Osteoblast (primary cell): ENCODE results near the gene NRGN. TPM values are rescaled to one million over a fixed set of nuclear protein-coding genes. Genes with fewer than 3 reads are reported as not detected.

Experiments used
- DNase-seq: peaks from one replicate; pipeline ENCODE4 v3.0.0; 2011; ENCODE audit warnings: low spot score, mixed read lengths; ENCODE audit not compliant: insufficient read length; ENCODE audit errors: missing footprints
- H2AFZ ChIP-seq: 2 replicates; pipeline ENCODE4 v1.6.0; 2011; ENCODE audit warnings: mild to moderate bottlenecking, low read length
- H3K27ac ChIP-seq: 2 replicates; pipeline ENCODE4 v1.5.1; 2011; ENCODE audit warnings: mild to moderate bottlenecking, low read depth, low read length, moderate library complexity
- H3K27me3 ChIP-seq: 2 replicates; pipeline ENCODE4 v1.6.0; 2012; ENCODE audit warnings: mild to moderate bottlenecking, control low read depth, inconsistent platforms, low read length, moderate library complexity; ENCODE audit not compliant: insufficient read depth
- H3K36me3 ChIP-seq: 2 replicates; pipeline ENCODE4 v1.5.1; 2011; ENCODE audit warnings: mild to moderate bottlenecking, low read length, control low read depth, moderate library complexity; ENCODE audit not compliant: insufficient read depth
- H3K4me1 ChIP-seq: 2 replicates; pipeline ENCODE4 v1.5.1; 2011; ENCODE audit warnings: mild to moderate bottlenecking, low read length, control low read depth, moderate library complexity; ENCODE audit not compliant: insufficient read depth
- H3K4me2 ChIP-seq: 2 replicates; pipeline ENCODE4 v1.6.0; 2011; ENCODE audit warnings: mild to moderate bottlenecking, low read length; ENCODE audit not compliant: insufficient read depth
- H3K4me3 ChIP-seq: fragments of 200-600 bp; sonication (generic); 3 replicates; pipeline ENCODE4 v1.5.1; 2012; ENCODE audit warnings: mild to moderate bottlenecking, low read length, inconsistent platforms; ENCODE audit not compliant: insufficient read depth
- H3K79me2 ChIP-seq: 2 replicates; pipeline ENCODE4 v1.6.0; 2012; ENCODE audit warnings: mild to moderate bottlenecking, low read length, control low read depth, inconsistent platforms; ENCODE audit not compliant: insufficient read depth
- H3K9me3 ChIP-seq: 2 replicates; pipeline ENCODE4 v1.5.1; 2011; ENCODE audit warnings: low read depth, low read length, control low read depth
- H4K20me1 ChIP-seq: 2 replicates; pipeline ENCODE4 v1.6.0; 2012; ENCODE audit warnings: mild to moderate bottlenecking, low read length, control low read depth; ENCODE audit not compliant: insufficient read depth
- total RNA-seq: library from RNA; depleted of rRNA; stranded (reverse); fragments of >200 nt; gene quantifications from 2 replicates; pipeline ENCODE4 v1.2.3, GENCODE V29; 2012
- TF ChIP-seq, protein P1 (sequence below): IDR thresholded peaks from 2 replicates; pipeline ENCODE4 v1.5.1; 2011; ENCODE audit warnings: mild to moderate bottlenecking, low read depth, low read length, moderate library complexity; ENCODE audit errors: extremely low read depth

NRGN gene
- total RNA-seq, 1 donor = under 0.01 TPM

DNA sequence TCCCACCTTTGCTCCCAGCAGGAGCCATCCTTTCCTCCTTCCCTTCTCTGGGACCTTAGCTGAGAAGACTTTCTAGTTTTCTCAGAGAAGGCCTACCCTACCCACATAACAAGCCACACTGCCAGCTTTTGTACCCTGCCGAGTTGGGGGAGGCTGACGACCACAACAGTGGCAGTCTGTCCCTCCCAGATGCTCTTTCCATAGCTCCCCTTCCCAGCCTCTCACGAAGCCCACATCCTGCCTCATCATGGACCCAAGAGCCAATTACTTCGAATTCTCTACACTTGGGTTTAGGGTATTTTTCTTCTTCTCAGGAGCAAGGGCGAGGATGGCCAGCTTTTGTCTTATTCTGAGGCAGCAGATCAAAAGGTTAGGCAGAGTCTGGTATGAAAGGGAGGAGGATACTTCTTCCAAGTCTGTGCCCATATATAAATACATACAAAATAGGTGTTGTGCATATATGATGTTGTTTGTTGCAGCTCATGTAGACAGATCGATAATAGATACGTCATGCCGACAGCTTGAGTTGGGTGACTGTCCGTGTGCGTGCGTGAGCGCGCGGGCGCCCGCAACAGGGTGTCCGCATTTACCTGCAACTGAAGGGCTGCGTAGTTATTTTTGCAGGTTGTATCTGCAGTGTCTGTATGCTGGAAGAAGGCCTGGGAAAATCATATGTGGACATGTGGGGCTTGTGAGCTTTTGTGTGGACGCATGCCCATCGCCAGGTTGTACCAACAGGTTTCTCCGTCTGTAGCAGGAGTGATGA lies 846 bp upstream of the NRGN start:
- TF ChIP-seq, protein P1, sequence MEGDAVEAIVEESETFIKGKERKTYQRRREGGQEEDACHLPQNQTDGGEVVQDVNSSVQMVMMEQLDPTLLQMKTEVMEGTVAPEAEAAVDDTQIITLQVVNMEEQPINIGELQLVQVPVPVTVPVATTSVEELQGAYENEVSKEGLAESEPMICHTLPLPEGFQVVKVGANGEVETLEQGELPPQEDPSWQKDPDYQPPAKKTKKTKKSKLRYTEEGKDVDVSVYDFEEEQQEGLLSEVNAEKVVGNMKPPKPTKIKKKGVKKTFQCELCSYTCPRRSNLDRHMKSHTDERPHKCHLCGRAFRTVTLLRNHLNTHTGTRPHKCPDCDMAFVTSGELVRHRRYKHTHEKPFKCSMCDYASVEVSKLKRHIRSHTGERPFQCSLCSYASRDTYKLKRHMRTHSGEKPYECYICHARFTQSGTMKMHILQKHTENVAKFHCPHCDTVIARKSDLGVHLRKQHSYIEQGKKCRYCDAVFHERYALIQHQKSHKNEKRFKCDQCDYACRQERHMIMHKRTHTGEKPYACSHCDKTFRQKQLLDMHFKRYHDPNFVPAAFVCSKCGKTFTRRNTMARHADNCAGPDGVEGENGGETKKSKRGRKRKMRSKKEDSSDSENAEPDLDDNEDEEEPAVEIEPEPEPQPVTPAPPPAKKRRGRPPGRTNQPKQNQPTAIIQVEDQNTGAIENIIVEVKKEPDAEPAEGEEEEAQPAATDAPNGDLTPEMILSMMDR = no peak
- Histone ChIP-seq H3K79me2 (no peaks in the 10 kb centered on the region), H3K4me3 (peak overlapping the region; percentile 67), H4K20me1 (no peaks in the 10 kb centered on the region), H3K27ac (no peak overlapping the region), H3K36me3 (no peaks in the 10 kb centered on the region), H3K9me3 (no peaks in the 10 kb centered on the region), H3K4me2 (peak overlapping the region; percentile 83), H2AFZ (no peak overlapping the region), H3K27me3 (peaks cover 77% of the 10 kb centered on the region), H3K4me1 (peaks cover 3% of the 10 kb centered on the region)
- DNase-seq = no peak

DNA sequence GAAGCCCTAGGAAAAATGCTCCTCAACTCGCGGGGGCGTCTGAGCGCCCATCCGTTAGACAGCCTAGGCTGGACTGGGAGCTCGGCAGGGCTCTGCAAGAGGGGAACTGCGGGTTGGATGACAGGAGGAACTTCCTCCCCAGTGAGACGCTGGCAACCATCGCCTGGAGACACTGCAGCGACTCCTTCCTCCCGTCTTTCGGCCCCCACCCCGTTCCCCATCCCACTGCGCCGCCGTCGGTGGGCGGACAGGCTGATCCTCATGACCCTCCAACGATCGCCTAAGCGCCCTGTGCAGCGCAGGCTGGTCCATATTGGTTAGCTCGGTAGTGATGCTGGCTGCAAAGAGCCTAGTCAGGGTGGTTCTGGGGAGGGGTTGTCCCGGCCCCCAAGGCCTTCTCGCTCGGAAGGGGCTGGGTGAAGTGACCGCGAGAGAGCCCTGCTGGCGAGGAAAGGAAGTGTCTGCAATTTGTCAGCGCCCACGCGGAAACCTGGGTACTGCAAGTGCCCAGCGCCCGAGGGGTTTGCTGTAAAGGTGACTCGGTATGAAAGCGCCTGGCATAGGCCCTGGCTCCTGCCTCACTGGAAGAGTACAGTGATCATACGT lies 638 bp downstream of the NRGN start:
- H3K9me3 ChIP-seq = no peaks in the 10 kb centered on the region
- no peaks in the 10 kb centered on the region for H4K20me1 ChIP-seq
- H3K27me3 ChIP-seq = peaks cover 84% of the 10 kb centered on the region
- H2AFZ ChIP-seq = peak overlapping the region; percentile 76
- no peaks in the 10 kb centered on the region for H3K79me2 ChIP-seq
- H3K27ac ChIP-seq = no peak overlapping the region
- TF ChIP-seq, protein P1 = peak; percentile 35
- H3K4me3 ChIP-seq = peak overlapping the region; percentile 67
- H3K4me2 ChIP-seq = peak overlapping the region; percentile 83
- peaks cover 3% of the 10 kb centered on the region for H3K4me1 ChIP-seq
- peak; percentile 85 for DNase-seq
- no peaks in the 10 kb centered on the region for H3K36me3 ChIP-seq

DNA sequence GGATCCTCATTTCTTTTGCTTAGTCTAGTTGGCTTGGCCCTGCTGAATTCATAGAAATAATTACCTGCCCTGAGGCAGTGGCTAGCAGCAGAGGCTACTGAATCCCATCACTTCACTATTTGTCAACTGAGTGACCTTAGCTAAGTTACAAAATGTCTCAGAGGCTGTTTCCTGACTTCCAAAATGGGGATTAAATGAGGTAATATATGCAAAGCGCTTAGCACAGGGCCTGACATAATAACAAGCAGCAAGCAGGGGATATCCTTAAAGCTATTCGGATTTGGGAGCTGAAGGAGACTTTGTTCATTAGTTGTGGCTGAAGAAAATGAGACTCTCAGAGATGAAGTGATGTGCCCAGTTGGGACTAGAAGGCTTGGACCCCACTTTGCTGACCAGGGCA lies 2.8 kb downstream of the NRGN start:
- no peak overlapping the region for H3K4me3 ChIP-seq
- no peaks in the 10 kb centered on the region for H3K79me2 ChIP-seq
- H3K27ac ChIP-seq = no peak overlapping the region
- no peak for DNase-seq
- no peaks in the 10 kb centered on the region for H3K9me3 ChIP-seq
- no peaks in the 10 kb centered on the region for H4K20me1 ChIP-seq
- no peak overlapping the region for H2AFZ ChIP-seq
- H3K4me2 ChIP-seq = no peak overlapping the region
- peaks cover 84% of the 10 kb centered on the region for H3K27me3 ChIP-seq
- TF ChIP-seq, protein P1 = no peak
- H3K36me3 ChIP-seq = no peaks in the 10 kb centered on the region
- H3K4me1 ChIP-seq = peaks cover 16% of the 10 kb centered on the region

DNA sequence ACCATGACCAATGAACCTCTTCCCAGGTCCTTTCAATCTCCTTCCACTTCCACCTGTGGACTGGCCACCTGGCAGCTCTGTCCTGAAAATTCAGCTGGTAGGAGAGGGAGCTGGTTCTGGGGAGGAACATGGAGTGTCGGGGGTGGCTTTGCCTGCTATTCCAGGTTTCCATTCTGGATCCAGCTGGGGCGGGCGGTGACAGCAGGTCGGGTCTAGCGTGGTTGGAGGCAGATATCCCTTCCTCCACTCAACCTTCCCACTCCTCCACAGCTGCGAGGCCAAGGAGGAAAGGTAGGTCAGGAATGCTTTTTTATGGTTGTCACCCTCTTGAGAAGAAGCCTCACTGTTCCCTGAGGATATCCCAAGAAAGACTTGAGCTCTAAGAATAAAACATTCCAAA lies 3.3 kb downstream of the NRGN start:
- H3K4me3 ChIP-seq = no peak overlapping the region
- H3K9me3 ChIP-seq = no peaks in the 10 kb centered on the region
- no peak overlapping the region for H3K4me2 ChIP-seq
- peaks cover 16% of the 10 kb centered on the region for H3K4me1 ChIP-seq
- no peaks in the 10 kb centered on the region for H3K36me3 ChIP-seq
- no peak overlapping the region for H2AFZ ChIP-seq
- H3K27ac ChIP-seq = no peak overlapping the region
- H3K27me3 ChIP-seq = peaks cover 79% of the 10 kb centered on the region
- TF ChIP-seq, protein P1 = no peak
- no peaks in the 10 kb centered on the region for H4K20me1 ChIP-seq
- H3K79me2 ChIP-seq = no peaks in the 10 kb centered on the region
- DNase-seq = no peak
